Retina (tissue), 1 donor: Measurements from ENCODE around the gene WDR90.

Experiments
- DNase-seq: peaks from one replicate; pipeline ENCODE4 v3.0.0-alpha.2; 2016

Gene WDR90

GRCh38 chr16:640614-641013 lies 8.6 kb upstream of the WDR90 start:
- DNase-seq, result no peak

- peak; percentile 86 for DNase-seq
These were observed 7.6 kb upstream of the WDR90 start, which contains the start of gene MCRIP2 for GRCh38 chr16:641326-642188. Gene MCRIP2 (plus strand): TSS chr16:641828. CDS start chr16:641992, 164 bp downstream.

- DNase-seq, result peak; percentile 60
These were observed 6.7 kb upstream of the WDR90 start for GRCh38 chr16:642189-643049.

DNA sequence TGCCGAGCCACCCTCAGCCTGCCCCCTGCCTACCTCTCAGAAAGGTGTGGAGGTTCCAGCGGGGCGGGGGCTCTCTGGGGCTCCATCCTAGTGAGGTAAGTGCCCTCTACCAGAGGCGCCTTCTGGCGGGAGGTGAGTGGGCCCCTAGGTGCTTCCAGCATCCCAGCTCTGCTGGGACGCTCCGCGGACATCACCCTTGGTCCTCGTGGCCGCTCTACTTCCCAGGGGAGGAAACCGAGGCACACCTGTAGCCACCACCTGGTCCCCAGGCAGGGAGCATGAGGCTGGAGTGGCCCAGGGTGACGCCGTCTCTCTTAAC lies 6.2 kb upstream of the WDR90 start:
- no peak for DNase-seq

- no peak for DNase-seq
These were observed 4.6 kb upstream of the WDR90 start for GRCh38 chr16:644556-644955.

DNA sequence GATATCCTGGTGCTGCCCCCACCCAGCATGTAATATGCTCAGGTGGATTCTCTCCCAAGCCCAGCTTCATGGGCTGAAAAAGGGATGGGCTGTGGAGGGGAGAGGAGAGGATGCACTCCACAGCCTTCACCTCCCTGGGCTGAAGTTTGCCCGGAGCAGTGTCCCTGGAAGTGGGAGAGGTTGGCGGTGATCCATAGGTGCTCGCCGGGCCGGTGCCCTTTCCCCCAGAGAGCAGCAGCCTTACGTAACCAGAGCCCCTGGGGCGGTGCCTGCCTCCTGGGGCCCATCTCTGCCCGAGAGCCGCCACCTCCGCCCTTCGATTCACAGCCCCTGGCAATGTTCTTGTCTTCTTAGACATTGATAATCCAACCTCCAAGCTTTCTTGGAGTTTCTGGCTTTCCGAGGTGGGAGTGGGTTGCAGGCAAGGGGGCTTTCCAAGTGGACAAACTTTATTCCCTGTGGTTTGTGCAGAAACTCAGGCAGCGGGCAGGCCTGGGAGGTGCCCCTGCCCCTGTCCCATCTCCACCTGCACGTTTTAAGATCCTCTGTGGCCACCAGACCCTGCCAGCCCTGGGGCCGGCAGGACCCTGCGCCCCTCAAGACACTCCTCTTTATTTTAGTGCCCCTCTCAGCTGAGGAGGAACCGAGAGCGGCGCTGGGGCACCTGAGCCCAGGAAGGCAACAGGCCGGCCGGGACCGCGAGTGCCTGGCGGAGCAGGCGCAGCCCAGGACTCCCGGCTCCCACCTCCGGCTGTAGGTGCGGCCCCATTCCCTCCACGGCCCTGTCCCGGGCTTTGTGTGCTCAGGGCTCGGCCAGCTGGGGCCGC lies 3.1 kb upstream of the WDR90 start:
- DNase-seq, result no peak

GRCh38 chr16:646679-647172 lies 2.4 kb upstream of the WDR90 start:
- no peak for DNase-seq

GRCh38 chr16:647173-647902 lies 1.8 kb upstream of the WDR90 start:
- DNase-seq, result no peak

GRCh38 chr16:648071-648780 lies 939 bp upstream of the WDR90 start:
- DNase-seq, result no peak

DNA sequence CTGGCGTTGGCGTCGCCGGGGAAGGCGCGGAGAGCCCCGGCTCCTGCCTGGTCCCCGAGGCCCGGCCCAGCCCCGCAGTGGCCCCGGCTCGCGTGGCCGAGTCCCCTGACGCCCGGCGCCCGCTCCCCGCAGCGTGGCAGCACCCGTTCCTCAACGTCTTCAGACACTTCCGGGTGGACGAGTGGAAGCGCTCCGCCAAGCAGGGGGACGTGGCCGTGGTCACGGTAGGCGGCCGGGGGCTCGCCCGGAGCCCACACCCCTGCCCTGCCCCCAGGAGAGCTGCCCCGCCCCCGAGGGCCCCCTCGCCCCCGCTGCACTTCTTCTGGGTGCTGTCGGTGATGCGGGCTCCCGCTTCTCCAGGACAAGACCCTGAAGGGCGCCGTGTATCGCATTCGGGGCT lies 466 bp downstream of the WDR90 start:
- no peak for DNase-seq

DNA sequence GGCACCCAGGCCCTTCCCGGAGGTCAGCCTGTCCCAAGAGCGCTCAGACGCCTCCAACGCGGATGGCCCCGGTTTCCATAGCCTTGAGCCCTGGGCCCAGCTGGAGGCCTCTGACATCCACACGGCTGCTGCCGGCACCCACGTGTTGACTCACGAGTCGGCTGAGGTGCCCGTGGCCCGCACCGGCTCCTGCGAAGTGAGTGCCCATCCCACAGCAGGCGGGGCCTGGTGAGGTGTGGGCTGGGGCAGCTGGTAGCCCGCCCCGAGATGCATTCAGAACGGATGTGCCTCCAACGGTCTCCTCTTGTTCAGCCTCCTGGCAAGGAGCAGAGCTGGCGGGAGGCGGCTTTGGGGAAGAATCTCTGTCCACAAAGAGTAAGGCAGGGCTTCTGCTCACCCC lies 2.7 kb downstream of the WDR90 start:
- DNase-seq, result no peak

DNA sequence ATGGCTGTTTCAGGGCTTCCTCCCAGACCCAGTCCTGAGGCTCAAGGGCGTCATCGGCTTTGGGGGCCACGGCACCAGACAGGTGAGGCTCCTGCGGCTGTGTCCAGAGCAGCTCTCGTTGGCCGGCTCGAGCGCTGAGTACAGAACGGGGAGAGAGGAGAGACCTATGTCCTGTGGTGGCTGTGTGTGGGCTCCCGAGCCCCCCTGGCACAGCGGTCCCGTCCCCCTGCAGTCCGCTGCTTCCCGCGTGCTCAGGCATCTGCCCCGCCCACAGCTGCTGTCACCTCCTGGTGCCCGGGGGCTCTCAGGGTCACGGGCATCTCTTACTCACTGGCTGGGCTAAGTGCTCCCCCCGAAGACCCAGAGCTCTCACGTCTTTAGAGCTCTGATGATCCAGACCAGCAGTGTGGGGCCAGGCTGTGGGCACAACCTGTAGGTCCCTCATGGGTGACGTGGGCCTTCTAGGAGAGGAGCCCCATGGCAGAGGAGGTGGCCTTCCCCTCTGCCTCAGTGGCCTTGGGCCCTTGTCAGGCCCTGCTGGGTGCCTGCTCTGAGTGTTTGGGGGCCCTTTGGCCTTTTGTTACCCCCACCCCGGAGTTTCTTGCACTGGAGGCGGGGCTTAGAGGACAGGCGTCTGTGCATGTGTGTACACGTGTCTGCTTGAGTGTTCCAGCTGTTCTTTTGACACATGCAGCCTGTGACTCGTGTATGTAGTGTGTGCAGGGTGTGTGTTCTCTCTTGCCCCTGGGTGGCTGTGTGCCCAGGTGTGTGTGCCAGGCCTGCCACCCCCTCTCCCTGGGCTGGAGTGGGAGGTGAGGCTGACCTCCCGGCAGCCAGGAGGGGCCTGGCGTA lies 3.5 kb downstream of the WDR90 start:
- DNase-seq, result no peak

DNA sequence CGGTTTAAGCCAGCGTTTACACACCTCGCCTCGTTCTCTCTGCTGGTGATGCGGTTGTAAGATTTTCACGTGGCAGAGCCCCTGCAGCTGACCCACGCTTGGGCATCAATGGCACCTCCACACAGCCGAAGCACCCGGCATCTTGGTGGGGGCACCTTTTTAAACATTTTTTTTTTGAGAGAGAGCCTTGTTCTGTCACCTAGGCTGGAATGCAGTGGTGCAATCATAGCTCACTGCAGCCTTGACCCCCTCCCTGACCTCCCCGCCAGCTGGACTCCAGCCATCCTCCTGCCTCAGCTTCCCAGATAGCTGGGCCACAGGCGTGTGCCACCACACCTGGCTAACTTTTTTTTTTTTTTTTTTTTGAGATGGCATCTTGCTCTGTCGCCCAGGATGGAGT lies 4.9 kb downstream of the WDR90 start:
- no peak for DNase-seq

DNA sequence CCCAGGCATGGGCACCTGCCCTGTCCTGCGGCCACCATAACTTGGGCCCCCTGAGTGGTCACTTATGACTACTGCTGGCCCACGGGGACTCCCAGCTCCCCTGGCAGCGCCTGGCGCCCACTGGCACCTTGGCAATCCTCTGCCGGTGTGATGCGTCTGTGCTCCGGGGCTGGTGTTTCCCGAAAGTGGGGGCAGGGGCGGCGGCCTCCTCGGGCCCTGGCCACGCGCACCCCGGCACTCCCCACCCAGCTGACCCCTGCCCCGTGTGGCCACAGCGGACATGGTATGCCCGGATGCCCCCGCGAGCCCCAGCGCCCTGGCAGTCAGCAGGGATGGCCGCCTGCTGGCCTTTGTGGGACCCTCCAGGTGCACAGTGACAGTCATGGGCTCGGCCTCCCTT lies 8.3 kb downstream of the WDR90 start:
- DNase-seq, result no peak

DNA sequence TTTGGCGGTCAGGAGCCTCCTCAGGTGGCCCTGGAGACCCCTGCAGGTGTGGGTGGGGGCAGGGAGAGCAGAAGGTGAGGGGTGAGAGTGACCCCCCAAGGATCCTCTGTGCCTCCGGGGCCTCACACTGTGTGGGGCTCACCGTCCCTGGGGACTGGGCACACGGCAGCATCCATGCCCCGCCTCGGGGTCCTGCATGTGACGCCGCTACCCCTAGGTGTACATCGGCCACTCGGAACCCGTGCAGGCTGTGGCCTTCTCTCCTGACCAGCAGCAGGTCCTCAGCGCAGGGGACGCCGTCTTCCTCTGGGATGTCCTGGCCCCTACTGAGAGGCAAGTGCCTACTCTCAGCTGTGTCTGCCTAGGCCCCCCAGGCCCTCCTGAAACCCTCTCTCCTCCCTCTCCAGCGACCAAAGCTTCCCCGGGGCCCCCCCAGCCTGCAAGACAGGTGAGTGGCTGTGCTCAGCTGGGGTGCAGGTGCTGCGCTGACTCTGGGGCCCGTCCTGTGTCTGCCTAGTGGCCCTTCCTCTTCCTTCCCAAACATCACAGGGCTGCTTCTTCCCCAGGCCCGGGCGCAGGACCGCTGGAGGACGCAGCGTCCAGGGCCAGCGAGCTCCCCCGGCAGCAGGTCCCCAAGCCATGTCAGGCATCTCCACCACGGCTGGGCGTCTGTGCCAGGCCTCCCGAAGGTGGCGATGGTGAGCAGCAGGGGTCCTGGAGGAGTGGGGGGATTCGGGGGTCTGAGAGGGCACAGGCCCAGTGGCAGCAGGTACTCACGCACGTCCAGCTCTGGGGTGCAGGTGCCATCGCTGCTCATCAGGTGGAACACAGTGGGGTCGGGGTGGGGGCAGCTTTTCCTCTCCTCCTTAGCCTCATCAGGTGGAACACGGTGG lies 9.8 kb downstream of the WDR90 start:
- no peak for DNase-seq

DNA sequence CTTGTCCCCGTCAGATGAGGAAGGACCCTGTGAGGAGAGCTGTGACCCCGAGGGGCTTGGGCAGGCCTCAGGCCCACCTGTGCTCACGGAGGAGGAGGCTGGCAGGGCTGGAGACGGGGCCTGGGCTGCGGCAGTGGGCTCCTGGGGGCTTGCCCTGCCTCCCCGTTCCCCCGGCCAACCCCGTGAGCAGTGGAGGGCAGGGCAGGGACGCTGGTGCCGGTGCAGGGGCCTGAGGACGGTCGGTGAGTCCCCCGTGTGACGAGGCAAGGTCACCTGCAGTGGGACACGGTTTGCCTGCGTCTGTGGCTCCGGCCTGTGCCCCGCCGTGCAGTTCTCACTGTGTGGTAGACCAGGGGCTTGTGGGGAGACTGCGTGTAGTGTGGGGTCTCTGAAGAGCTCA lies 10.5 kb downstream of the WDR90 start:
- DNase-seq, result no peak

DNA sequence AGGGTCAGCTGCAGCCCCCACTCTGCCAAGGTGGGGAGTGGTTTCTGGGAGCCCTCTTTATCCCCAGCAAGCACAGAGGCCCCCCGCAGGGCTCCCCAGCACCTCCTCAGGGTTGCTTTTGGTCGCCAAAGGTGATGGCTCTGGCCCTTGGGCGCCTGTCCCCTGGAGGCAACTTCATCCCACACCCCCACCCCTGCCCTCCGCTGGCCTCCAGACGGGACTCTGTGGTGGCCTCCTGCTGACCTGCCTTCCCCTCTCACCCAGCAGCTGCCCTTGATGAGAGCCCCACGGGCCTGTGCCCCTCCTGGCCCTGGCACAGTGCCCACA lies 10.9 kb downstream of the WDR90 start:
- DNase-seq, result no peak

GRCh38 chr16:660459-661183 lies 11.5 kb downstream of the WDR90 start:
- DNase-seq, result peak; percentile 85
